ENCODE measurements around the gene EXOG. TPM values are rescaled to one million over a fixed set of nuclear protein-coding genes. Genes with fewer than 3 reads are reported as not detected.

Gene EXOG
- total RNA-seq, 1 experiment from 2014 or later = 13.7 TPM

GRCh38 chr3:38454884-38455638, 41.1 kb upstream of the EXOG start (continued):
- TF ChIP-seq ARID4B (CRISPR knock-in tag; IDR thresholded peaks at IDR 0.05; ENCODE audit: borderline replicate concordance) (peak; percentile 66; the same call in 1 of the 2 replicates), TCF7 (CRISPR knock-in tag; IDR thresholded peaks at IDR 0.05; ENCODE audit: low read depth) (no peak), ZBTB43 (CRISPR knock-in tag; IDR thresholded peaks at IDR 0.05) (peak; percentile 55; the same call in 1 of the 2 replicates), TP53 (CRISPR knock-in tag; IDR thresholded peaks at IDR 0.05) (0 out of 2 replicates have a peak, but pooled peaks have one; percentile 56), ATF1 (CRISPR knock-in tag; IDR thresholded peaks at IDR 0.05) (0 out of 2 replicates have a peak, but pooled peaks have one; percentile 57), FOXP1 (CRISPR knock-in tag; IDR thresholded peaks at IDR 0.05; ENCODE audit: borderline replicate concordance) (0 out of 2 replicates have a peak, but pooled peaks have one; percentile 24), NR3C1 (CRISPR knock-in tag; conservative IDR thresholded peaks at IDR 0.05; ENCODE audit: low read depth) (no peak), FOXK1 (CRISPR knock-in tag; IDR thresholded peaks at IDR 0.05) (peak; percentile 82), ZNF512 (CRISPR knock-in tag; IDR thresholded peaks at IDR 0.05; ENCODE audit: borderline replicate concordance) (0 out of 2 replicates have a peak, but pooled peaks have one; percentile 49), SP1 (CRISPR knock-in tag; conservative IDR thresholded peaks at IDR 0.05) (peak; percentile 77; the same call in 1 of the 2 replicates), CREM (CRISPR knock-in tag; IDR thresholded peaks at IDR 0.05) (peak; percentile 64; the same call in 1 of the 2 replicates), ZNF317 (CRISPR knock-in tag; IDR thresholded peaks at IDR 0.05; ENCODE audit: borderline replicate concordance, low read depth) (no peak), ATF6 (CRISPR knock-in tag; IDR thresholded peaks at IDR 0.05) (no peak), USF2 (CRISPR knock-in tag; IDR thresholded peaks at IDR 0.05) (0 out of 2 replicates have a peak, but pooled peaks have one; percentile 9), TEAD1 (CRISPR knock-in tag; IDR thresholded peaks at IDR 0.05) (peak; percentile 64; the same call in 1 of the 2 replicates)

All from WTC11 (cell line).